RPMI8226 (cell line): Measurements from ENCODE around the gene CDH1.

Experiments
- DNase-seq: peaks from one replicate; pipeline ENCODE4 v3.0.0-alpha.2; 2015

Gene CDH1

DNA sequence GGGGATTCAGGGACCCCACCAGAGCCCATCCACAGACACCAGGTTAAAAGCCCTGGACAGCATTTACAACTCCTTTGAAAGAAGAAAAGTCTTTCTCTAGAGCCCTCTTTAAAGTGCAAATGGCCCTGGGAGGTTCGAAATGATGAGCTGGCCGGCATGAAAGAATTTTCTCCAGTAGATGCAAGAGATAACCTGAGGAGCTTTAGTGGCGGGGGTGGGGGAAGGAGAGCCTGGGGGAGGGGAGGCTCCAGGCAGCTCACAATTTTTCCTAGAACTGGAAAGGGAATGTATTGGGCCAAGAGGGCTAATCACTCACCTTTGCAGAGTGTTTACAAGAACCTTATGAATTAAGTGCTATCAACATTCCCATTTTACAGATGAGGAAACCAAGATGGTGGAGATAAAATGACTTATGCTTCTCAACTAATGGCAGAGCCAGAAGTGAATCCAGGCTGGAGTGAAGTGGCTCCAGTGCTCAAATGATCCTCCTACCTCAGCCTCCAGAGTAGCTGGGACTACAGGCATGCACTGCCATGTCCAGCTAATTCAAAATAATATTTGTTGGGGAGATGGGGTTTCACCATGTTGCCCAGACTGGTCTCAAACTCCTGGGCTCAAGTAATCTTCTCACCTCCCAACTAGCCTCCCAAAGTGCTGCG, 4.2 kb upstream of the CDH1 start:
- DNase-seq = no peak

DNA sequence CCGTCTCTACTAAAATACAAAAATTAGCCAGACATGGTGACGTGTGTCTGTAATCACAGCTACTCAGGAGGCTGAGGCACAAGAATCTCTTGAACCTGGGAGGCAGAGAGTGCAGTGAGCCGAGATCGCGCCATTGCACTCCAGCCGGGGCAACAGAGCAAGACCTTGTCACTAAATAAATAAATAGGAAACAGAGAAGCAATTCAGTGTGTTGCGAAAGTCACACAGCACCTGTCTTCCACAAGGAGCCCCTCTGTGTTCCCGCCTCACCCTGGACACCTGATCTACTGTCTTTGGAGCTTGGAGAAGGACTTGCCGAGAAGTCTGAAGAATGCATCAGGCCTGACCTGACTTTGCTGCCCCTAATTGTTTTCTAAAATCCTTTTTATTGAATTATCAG, 3.5 kb upstream of the CDH1 start:
- DNase-seq = no peak

DNA sequence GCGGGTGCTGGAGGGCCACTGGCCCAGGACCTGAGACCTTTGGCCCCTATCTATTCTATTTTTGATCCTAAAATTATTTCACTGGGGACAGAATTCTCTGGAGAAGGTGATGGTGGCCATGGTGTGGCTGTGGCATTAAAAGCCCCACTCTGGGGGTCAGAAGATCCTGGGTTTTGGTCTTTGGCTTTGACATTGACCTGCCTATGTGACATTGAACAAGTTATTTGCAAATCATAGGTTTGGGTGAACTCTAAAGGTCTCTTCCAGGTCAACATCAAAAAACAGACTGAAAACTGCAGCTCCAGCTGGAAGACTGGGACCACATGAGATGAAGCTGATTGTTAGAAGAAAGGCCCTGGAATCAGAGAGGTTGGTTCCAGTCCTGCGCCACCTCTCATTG, 2.3 kb upstream of the CDH1 start:
- no peak for DNase-seq

DNA sequence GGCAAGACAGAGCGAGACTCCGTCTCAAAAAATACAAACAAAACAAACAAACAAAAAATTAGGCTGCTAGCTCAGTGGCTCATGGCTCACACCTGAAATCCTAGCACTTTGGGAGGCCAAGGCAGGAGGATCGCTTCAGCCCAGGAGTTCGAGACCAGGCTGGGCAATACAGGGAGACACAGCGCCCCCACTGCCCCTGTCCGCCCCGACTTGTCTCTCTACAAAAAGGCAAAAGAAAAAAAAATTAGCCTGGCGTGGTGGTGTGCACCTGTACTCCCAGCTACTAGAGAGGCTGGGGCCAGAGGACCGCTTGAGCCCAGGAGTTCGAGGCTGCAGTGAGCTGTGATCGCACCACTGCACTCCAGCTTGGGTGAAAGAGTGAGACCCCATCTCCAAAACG, 531 bp upstream of the CDH1 start:
- DNase-seq = no peak

DNA sequence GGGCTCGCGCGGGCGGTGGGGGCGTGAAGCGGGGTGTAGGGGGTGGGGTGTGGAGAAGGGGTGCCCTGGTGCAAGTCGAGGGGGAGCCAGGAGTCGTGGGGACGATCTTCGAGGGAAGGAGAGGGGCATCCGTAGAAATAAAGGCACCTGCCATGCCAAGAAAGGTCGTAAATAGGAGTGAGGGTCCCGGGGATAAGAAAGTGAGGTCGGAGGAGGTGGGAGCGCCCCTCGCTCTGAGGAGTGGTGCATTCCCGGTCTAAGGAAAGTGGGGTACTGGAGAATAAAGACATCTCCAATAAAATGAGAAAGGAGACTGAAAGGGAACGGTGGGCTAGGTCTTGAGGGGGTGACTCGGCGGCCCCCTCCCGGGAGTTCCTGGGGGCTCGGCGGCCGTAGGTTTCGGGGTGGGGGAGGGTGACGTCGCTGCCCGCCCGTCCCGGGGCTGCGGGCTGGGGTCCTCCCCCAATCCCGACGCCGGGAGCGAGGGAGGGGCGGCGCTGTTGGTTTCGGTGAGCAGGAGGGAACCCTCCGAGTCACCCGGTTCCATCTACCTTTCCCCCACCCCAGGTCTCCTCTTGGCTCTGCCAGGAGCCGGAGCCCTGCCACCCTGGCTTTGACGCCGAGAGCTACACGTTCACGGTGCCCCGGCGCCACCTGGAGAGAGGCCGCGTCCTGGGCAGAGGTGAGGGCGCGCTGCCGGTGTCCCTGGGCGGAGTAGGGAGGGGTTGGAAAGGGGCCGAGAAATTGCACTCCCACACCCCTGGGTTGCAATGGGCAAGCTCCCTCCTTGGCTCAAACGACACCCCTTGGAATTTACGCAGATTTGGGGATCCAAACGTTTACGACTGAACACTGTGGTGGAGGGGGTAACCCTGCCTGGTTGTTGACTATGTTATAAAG, 888 bp downstream of the CDH1 start:
- DNase-seq = no peak

DNA sequence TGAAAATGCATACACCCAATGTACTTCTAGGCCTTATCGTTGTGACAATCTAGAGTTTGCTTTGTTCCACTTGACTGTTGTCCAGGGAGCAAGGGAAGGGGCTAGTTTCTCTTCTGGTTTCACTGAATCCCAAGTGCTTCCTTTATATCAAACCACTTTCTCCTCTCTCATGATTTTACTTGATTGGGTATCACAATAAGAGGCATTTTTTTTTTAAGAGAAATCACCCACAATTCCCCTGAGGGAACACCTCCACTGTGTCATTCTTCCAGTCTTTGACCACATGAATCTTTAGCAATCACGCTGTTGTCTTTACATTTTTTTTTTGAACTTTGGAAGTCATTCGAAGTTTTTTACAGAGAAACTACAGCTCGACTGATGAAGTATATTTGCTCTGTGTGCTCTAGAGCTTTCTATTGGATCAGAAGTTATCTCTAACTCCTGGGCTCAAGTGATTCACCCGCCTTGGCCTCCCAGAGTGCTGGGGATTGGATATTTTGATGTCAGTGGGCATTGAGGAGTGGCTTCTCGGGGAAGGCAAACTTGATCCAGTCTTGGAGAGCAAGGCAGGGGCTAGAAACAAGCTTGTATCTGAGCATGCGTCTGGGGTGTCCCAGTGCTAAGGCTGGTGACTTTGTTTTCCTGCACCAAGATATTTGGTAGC, 3.0 kb downstream of the CDH1 start:
- DNase-seq = no peak

DNA sequence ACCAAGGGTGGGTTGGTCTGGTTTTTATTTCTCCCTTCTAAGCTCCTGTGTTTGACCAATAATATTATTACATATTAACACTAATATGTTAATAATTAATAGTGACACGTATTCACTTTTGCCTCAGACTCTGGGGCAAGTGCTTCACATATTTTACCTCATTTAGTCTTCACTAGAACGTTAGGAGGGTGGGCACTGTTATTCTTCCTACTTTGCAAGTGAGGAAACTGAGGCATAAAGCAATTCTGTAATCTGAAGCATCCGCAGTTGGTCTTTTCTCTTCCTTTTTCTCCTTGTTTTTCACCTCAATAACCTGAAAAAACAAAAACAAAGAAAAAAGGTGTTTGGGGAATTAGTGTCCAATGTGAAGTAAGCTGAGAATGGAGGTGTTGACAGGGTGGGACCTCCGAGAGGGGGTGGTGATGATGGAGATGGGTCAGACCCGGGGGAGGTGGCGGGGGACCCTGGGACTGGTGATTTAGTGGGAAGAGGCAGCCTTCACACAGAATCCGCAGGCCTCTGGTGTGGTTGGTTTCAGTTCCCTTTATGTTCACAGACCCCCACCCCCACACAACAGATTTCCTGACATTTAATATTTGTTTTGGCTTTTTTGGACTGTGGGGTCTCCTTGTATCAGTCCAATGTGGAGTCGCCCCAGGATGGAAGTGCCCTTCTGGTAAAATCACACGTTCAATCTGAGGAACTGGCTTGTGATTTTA, 3.7 kb downstream of the CDH1 start:
- peak; percentile 71 for DNase-seq

DNA sequence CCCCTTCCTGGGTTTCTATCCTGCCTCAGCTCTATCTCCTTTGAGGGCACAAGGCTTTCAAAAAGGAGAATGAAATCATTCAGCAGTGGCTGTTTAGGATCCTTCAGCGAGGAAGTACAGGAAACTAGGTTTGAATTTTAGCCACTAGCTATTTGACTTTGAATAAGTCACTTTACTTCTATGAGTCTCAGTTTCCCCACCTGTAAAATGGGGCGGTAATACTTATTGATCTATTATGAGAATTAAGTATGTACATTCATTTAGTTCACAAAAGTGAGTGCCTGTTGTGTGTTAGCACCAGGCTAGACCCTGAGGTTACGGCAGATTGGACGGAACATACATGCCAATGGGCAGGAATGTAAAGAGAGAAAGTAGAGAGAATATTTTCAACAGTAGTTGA, 6.6 kb downstream of the CDH1 start:
- no peak for DNase-seq

DNA sequence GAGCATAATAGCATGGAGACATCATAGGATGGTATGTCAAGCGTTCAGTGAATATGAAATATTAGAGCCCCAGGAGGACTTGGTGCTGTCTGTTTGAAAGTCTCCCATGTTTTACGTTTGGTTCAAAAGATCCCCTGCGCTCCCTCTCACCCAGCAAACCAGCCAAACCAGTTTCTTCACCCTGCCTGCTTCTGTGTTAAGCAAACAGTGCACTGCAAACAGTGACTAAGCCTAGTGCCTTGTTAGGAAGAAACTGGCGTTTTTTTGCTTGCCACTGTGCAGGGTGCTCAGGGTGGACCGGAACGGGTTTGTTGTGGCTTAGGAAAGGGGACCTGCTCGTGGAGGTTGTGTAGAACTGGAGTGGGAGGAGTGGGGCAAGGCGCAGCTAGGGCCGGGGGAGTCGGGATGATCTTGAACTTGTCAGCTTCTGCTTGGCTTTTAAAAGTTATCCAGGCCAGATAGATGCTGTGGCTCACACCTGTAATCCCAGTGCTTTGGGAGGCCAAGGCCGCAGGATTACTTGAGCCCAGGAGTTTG, 7.7 kb downstream of the CDH1 start:
- no peak for DNase-seq

DNA sequence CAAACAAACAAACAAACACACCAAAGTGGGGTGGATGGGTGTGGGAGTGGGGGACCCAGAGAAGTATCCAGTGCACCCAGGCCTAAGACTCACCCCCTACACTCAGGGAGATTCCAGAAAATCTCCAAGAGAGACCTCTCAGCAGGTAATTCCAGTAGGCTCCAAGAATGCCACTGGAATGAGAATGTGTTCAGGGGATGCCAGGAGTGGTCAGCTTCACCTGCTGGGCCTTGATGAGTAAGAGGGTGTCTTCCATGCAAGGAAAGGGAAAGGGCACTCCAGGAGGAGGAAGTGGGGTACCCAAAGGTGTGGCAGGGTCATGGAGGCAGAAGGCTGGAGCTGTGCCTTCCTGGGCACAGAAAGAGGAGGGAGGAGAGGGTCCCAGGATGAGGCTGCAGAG, 9.9 kb downstream of the CDH1 start:
- no peak for DNase-seq

DNA sequence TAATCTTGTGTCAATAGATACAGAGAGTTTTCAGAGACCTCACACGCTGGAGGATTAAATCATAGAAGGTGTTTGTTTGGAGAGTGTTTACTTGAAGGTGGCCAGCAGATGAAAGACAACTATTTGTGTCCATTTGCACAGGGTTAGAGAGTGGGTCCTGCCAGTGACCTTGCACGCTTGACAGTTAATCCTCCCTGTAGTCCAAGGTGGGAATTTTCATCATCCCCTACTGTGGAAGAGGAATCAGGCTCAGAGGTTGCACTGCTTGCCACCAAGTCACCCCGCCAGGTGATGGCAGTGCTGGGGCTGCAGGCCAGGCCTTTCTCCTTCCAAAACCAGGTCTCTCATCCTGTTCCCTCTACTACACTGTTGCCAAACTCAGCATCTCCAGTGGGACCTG, 12.3 kb downstream of the CDH1 start:
- DNase-seq = peak; percentile 37

DNA sequence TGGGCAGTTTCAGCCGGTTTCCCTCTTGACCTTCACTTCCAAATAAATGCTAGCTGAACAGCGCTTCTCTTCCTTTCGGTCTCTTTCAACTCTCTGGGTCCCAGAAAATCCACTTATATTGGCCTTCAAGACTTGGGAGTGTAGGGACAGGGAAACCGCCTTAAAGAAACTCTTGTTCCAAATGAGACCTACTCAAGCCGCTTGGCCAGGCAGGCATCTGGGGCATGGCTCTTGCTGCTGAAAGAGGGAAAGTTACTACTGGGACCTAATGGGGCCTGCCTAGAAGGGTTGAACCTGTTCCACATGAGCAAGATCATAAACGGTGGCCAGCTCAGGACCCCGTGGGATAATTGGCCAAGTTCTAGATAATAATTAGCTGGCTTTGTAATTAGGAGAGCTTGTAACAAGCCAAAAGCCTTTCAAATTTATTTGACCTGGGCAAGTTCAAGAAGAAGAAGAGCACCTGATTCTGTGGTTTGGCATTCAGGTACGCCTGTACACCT, 13.2 kb downstream of the CDH1 start:
- DNase-seq = no peak

DNA sequence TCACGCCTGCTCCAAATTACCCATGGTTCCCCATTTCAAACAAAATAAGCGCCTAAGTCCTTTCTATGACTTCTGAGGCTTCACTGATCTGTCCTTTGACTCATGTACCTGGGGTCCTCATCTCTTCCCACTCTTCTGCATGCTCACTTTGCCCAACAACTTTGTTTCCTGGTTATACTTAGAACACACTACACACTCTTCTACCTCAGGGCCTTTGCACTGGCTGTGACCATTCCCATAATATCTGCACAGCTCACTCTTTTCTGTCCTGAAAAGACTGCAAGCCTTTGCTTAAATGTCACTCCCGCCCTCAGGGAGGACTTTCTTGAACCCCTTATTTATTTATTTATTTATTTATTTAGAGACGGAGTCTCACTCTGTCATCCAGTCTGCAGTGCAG, 14.1 kb downstream of the CDH1 start:
- DNase-seq = no peak

DNA sequence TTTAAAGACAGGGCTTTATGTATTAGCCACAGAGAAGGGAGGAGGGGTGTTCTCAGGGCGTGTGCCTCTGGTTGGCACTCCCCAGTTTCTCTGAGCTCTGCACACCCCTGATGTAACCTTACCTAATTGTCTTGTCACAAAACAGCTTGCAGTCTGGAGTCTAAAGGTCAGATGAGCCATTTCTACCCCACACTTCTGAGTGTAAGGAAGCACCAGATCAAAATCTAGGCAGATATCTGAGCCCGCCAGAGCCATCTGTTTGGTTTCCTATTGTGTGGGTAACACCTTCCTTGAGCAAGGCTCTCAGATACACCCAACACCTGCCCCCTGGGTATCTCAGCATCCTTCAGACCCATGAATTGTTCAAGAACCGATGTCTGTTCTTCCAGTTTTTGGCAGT, 15.5 kb downstream of the CDH1 start:
- no peak for DNase-seq

DNA sequence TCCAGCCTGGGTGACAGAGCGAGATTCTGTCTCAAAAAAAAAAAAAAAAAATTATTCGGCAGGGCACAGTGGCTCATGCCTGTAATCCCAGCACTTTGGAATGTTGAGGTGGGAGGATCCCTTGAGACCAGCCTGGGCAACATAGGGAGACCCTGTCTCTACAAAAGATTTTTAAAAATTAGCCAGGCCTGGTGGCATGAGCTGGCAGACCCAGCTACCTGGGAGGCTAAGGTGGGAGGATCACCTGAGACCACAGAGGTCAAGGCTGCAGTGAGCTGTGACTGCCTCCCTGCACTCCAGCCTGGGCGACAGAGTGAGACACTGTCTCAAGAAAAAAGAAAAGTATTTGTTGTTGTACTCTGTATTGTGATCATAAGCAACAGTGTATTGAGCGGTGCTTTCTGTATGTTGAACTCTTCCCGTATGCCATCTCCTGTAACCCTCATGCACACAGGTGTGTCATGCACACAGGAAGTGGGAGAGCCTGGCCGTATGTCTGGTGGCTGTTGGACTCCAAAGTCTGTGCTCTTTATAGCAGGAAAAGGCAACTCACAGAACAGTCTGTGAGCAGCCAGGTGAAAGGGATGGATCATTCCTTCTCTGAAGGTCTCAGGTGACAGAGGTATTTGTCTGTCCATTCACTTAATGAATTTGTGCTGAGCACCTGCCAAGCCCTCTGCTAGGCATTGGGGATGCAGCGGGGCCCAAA, 17.1 kb downstream of the CDH1 start:
- DNase-seq = no peak

DNA sequence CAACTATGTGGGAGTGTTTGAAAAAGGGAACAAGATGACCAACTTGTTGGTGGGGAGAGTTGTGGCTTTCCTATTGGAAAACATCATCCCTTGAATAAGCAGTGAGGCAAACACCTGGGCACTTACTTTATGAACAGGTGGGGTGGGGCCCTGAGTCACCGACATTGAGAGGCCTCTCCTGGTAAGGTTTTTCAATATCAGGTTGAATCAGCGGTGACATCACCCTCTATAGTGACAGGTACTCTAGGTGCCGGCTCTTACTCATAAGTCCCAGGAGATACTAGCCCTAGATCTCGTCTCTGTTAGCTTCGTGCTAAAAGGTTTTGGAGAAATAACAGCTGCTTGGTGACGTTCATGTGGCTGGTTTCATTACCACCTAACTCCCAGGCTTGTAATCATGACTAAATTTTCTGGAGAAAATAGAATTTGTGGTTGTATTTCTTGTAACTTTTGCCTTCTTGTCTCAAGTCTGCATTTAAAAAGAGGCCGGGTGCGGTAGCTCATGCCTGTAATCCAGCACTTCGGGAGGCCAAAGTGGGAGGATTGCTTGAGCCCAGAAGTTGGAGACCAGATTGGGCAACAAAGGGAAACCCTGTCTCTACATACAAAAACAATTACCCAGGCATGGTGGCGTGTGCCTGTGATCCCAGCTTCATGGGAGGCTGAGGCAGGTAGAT, 19.3 kb downstream of the CDH1 start:
- DNase-seq = peak; percentile 94

DNA sequence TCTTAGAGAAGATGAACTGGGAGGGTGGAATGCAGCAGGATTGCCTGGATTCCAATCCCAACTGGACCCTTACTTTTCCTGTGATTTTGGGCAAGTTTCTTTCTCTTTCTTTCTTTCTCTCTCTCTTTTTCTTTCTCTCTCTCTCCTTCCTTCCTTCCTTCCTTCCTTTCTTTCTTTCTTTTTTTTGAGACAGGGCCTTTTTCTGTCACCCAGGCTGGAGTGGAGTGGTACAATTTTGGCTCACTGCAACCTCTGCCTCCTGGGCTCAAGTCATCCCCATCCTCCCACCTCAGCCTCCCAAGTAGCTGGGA, 20.5 kb downstream of the CDH1 start:
- DNase-seq = no peak

DNA sequence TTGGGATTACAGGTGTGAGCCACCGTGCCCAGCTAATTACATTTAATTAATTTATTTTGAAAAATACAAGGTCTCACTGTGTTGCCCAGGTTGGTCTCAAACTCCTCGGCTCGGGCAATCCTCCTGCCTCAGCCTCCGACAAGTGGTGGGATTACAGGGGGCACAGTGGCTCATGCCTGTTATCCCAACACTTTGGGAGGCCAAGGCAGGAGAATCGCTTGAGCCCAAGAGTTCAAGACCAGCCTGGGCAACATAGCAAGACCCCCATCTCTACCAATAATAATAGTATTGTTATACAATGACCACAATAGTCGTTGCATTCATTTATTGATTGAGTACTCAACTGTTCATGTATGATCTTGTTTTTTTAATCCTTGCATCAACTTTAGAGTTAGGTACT, 22.0 kb downstream of the CDH1 start:
- no peak for DNase-seq

DNA sequence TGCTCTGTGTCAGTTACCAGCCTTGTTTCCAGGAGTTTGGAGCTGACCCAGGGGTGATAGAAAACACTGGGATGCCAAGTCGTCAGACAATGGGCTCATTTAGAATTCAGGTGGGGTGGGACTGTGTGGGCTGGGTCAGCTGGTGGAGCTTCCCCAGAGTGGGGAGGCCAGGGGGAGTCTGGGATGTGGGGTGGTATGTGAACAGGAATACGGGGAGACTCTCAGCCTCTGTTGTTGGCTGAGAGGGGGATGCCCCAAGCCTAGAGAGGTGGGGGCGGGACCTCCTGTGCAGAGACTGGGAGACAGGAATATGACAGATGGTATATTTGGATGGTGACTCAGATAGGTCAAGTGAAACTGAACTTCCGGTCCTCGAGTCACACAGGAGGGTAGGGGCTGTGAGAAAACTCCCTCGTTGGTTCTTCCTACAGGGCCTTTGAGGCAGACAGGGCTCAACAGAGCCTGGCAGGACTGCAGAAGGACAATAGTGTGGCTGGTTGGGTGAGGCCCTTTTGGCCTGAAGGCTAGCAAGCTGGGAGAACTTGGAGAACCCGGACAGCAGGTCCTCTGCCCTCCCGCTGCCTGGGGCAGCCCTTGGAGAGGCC, 23.7 kb downstream of the CDH1 start:
- peak; percentile 87 for DNase-seq

DNA sequence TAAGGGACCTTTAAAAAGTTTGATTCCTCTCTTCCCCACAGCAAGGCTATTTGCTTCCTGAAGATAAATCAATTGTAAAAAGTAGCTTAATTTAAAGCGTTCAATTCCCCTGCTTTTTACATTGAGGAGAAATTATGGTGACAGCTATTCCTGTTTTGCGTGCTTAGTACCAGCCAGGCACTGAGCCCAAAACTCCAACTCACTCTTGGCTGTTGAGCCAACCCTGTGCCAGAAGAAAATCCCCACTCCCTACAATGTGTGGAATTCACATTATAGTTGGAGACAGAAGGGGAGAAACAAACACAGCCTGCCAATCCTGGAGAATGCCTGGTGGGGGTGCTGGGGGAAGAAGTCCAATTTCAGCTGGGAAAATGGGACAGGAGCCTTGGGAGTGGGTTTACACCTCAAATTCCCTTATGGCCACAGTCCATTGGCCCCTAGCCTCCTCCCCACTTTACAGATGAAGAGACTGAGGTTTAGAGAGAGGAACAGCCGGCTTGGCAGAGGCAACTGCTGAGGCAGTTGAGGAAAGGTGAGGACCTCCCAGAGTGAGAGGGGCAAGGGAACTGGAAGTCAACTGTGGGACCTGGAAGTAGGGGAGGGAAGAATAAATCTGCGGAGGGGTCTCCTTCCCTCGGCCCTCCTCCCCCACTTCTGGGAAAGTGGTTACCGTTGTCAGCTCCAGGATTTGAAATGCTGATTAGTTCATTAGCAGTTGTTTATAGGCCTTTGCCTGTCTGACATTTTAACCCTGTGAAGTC, 26.1 kb downstream of the CDH1 start:
- no peak for DNase-seq

DNA sequence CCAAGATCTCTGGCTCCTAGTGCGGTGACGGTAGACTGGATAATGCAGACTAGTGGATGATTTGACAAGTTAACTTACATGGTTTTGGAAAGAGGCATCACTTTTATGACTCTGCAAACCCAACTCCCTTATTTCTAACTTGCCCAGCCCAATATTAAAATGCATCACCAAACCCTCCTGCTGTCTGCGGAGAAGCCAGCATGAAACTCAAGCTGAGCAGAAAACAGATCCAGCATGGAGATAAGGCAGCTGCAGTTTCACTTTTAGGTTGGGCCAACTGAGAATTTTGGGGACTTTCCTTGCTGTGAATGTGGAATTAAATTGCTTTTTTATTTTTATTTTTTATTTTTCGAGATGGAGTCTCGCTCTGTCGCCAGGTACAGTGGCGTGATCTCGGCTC, 27.8 kb downstream of the CDH1 start:
- DNase-seq = no peak
